Measurements from ENCODE around the gene ACTR1A. TPM values are rescaled to one million over a fixed set of nuclear protein-coding genes. Genes with fewer than 3 reads are reported as not detected.
"Not testable (repeated sequence)": the region's sequence is repeated elsewhere in the genome, so short reads cannot be mapped to it uniquely, and the experiment has no call there.

Gene ACTR1A
- total RNA-seq, 2 donors from 2014 or later, result 91.6 to 114 TPM

DNA sequence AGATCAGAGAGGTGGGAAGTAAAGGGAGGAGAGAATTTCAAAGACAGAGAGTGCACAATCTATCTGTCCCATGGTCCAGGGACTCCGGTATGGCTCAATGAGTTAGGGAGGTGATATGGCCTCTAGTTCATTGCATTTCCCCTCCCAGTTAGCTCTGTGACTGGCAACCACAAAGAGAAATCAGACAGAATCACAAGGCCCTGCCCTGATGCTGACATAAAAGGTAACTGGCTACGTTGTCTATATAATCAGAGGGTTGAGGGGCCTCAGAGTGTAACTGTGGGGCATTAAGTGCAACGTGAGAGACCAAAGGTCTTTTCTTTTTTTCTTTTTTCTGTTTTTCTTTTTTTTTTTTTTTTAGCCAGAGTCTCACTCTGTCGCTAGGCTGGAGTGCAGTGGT lies 43.9 kb downstream of the ACTR1A start:
- H3K27me3 ChIP-seq (ENCODE audit: control insufficient read depth, insufficient read depth, low read length, poor library complexity, severe bottlenecking), result peaks cover 42% of the 10 kb centered on the region
- no peak for DNase-seq

DNA sequence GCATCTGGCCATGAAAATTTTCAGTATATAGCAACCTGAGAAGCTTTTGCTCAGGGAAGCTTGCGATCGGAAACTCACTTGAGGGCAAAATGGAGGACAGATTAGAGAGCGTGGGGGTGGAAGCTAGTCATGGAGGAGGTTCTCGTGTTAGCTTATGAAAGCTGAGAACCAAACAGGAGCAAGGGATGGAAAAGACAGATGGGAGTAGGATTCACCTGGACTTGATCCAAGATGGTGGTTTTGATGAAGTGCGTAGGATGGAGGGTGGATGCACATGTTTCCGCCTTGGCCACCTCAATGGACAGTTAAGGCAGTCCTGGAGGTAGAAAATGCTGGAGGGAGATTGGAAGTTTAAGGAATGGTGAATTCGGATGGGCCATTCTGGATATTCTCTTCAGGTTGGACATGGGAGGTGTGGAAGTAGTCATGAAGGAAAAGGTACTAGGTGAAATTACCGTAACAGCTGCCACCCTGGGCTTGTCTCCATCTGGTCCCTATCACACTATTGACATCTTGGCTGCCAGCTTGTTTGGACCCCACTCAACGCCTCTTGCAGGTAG lies 44.8 kb downstream of the ACTR1A start:
- Histone ChIP-seq H3K9me3 (ENCODE audit: control insufficient read depth, low read length) (no peaks in the 10 kb centered on the region), H3K36me3 (ENCODE audit: control insufficient read depth, insufficient read depth, low read length) (peaks cover under 1% of the 10 kb centered on the region), H3K4me1 (ENCODE audit: control insufficient read depth, insufficient read depth, low read length) (peaks cover 8% of the 10 kb centered on the region), H3K4me3 (ENCODE audit: low read length) (no peak overlapping the region), H3K27me3 (ENCODE audit: control insufficient read depth, insufficient read depth, low read length, poor library complexity, severe bottlenecking) (peaks cover 40% of the 10 kb centered on the region), H3K27ac (ENCODE audit: low read depth, low read length) (no peak overlapping the region), H3K9ac (ENCODE audit: extremely low read depth, low read length, poor library complexity, severe bottlenecking) (no peak overlapping the region)
- H3K27me3 Mint-ChIP-seq (ENCODE audit: insufficient read depth), result peaks cover 57% of the 10 kb centered on the region
- H3K4me3 Mint-ChIP-seq, result no peak overlapping the region
- 94 to 97% methylated on average over 7 to 9 of the region's 9 CpGs for WGBS, 2 experiments (ENCODE audit: insufficient coverage in 1 of 2, insufficient read length in 1 of 2)
- peaks cover 52% of the 10 kb centered on the region for H3K4me1 Mint-ChIP-seq
- H3K9me3 Mint-ChIP-seq, result no peaks in the 10 kb centered on the region
- TF ChIP-seq, protein P1, sequence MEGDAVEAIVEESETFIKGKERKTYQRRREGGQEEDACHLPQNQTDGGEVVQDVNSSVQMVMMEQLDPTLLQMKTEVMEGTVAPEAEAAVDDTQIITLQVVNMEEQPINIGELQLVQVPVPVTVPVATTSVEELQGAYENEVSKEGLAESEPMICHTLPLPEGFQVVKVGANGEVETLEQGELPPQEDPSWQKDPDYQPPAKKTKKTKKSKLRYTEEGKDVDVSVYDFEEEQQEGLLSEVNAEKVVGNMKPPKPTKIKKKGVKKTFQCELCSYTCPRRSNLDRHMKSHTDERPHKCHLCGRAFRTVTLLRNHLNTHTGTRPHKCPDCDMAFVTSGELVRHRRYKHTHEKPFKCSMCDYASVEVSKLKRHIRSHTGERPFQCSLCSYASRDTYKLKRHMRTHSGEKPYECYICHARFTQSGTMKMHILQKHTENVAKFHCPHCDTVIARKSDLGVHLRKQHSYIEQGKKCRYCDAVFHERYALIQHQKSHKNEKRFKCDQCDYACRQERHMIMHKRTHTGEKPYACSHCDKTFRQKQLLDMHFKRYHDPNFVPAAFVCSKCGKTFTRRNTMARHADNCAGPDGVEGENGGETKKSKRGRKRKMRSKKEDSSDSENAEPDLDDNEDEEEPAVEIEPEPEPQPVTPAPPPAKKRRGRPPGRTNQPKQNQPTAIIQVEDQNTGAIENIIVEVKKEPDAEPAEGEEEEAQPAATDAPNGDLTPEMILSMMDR (conservative IDR thresholded peaks at IDR 0.05), result no peak
- no peak for DNase-seq
- peaks cover 4% of the 10 kb centered on the region for H3K36me3 Mint-ChIP-seq (ENCODE audit: low read depth)
- no peak overlapping the region for H3K27ac Mint-ChIP-seq

More for the DNA sequence above, 43.9 kb downstream of the ACTR1A start:
- H3K4me3 ChIP-seq (ENCODE audit: low read length), result no peak overlapping the region
- TF ChIP-seq, protein P1 (conservative IDR thresholded peaks at IDR 0.05), result no peak
- peaks cover 5% of the 10 kb centered on the region for H3K4me1 ChIP-seq (ENCODE audit: control insufficient read depth, insufficient read depth, low read length)
- Mint-ChIP-seq H3K27ac (no peak overlapping the region), H3K27me3 (ENCODE audit: insufficient read depth) (peaks cover 53% of the 10 kb centered on the region), H3K9me3 (no peaks in the 10 kb centered on the region), H3K4me3 (no peak overlapping the region), H3K4me1 (peaks cover 52% of the 10 kb centered on the region), H3K36me3 (ENCODE audit: low read depth) (no peaks in the 10 kb centered on the region)
- no peak overlapping the region for H3K9ac ChIP-seq (ENCODE audit: extremely low read depth, low read length, poor library complexity, severe bottlenecking)
- no peaks in the 10 kb centered on the region for H3K9me3 ChIP-seq (ENCODE audit: control insufficient read depth, low read length)
- 86 to 100% methylated on average over 1 to 4 of the region's 4 CpGs for WGBS, 2 experiments (ENCODE audit: insufficient coverage in 1 of 2, insufficient read length in 1 of 2)
- no peaks in the 10 kb centered on the region for H3K36me3 ChIP-seq (ENCODE audit: control insufficient read depth, insufficient read depth, low read length)
- H3K27ac ChIP-seq (ENCODE audit: low read depth, low read length), result no peak overlapping the region

DNA sequence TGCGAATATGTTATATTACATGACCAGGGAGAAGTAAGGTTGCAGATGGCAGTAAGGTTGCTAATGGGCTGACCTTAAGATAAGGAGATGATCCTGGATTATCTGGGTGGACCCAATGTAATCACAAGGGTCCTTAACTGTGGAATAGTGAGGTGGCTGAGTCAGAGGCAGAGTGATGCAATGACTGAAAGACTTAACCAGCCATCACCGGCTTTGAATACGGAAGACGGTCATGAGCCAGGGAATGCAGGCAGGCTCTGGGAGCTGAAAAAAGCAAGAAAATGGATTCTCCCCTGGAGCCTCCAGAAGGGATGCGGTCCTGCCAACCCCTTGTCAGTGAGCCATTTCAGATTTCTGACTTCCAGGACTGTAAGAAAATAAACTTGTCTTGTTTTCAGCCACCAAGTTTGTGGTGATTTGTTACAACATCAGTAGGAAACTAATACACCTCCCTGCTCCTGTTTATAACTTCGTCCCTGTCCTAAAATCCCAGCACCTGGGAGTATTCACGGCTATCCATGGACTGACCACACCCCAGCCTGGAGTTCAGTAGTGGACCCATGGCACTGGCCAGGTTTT lies 46.5 kb downstream of the ACTR1A start:
- no peak overlapping the region for H3K4me3 ChIP-seq (ENCODE audit: low read length)
- no peak overlapping the region for H3K9ac ChIP-seq (ENCODE audit: extremely low read depth, low read length, poor library complexity, severe bottlenecking)
- H3K27ac ChIP-seq (ENCODE audit: low read depth, low read length), result no peak overlapping the region
- H3K4me1 Mint-ChIP-seq, result peaks cover 38% of the 10 kb centered on the region
- no peaks in the 10 kb centered on the region for H3K9me3 Mint-ChIP-seq
- no peak overlapping the region for H3K4me3 Mint-ChIP-seq
- peaks cover 4% of the 10 kb centered on the region for H3K36me3 ChIP-seq (ENCODE audit: control insufficient read depth, insufficient read depth, low read length)
- no peaks in the 10 kb centered on the region for H3K9me3 ChIP-seq (ENCODE audit: control insufficient read depth, low read length)
- peaks cover 41% of the 10 kb centered on the region for H3K27me3 ChIP-seq (ENCODE audit: control insufficient read depth, insufficient read depth, low read length, poor library complexity, severe bottlenecking)
- peak; percentile 80 for DNase-seq
- WGBS, 2 experiments (ENCODE audit: insufficient coverage in 1 of 2, insufficient read length in 1 of 2), result 67 to 70% methylated on average over 4 to 7 of the region's 7 CpGs
- peaks cover 9% of the 10 kb centered on the region for H3K4me1 ChIP-seq (ENCODE audit: control insufficient read depth, insufficient read depth, low read length)
- TF ChIP-seq, protein P1 (conservative IDR thresholded peaks at IDR 0.05), result no peak
- H3K27ac Mint-ChIP-seq, result peak overlapping the region; percentile 89
- H3K27me3 Mint-ChIP-seq (ENCODE audit: insufficient read depth), result peaks cover 59% of the 10 kb centered on the region
- peaks cover 7% of the 10 kb centered on the region for H3K36me3 Mint-ChIP-seq (ENCODE audit: low read depth)

GRCh38 chr10:102454662-102455487 lies 47.6 kb downstream of the ACTR1A start:
- not testable (repeated sequence) for H3K9me3 ChIP-seq (ENCODE audit: control insufficient read depth, low read length); H3K36me3 ChIP-seq (ENCODE audit: control insufficient read depth, insufficient read depth, low read length); H3K27ac ChIP-seq (ENCODE audit: low read depth, low read length); DNase-seq; H3K4me1 ChIP-seq (ENCODE audit: control insufficient read depth, insufficient read depth, low read length); H3K9me3 Mint-ChIP-seq; H3K9ac ChIP-seq (ENCODE audit: extremely low read depth, low read length, poor library complexity, severe bottlenecking); H3K36me3 Mint-ChIP-seq (ENCODE audit: low read depth); H3K4me3 ChIP-seq (ENCODE audit: low read length)
- Mint-ChIP-seq H3K27me3 (ENCODE audit: insufficient read depth) (peaks cover 57% of the 10 kb centered on the region), H3K27ac (peak overlapping the region; percentile 94), H3K4me1 (peaks cover 33% of the 10 kb centered on the region), H3K4me3 (peak overlapping the region; percentile 34)
- peaks cover 40% of the 10 kb centered on the region for H3K27me3 ChIP-seq (ENCODE audit: control insufficient read depth, insufficient read depth, low read length, poor library complexity, severe bottlenecking)
- WGBS, 2 experiments (ENCODE audit: insufficient coverage in 1 of 2, insufficient read length in 1 of 2), result 59 to 73% methylated on average over 9 to 13 of the region's 13 CpGs

Measured in endodermal cell (in vitro differentiated cells).